HL-60/S4 treated with retinoic acid at 250 ng/mL for 4 days and 3 days (cell line): ENCODE results near the gene MRNIP.

Source experiments
- in situ Hi-C: fragments of 300-500 bp; cut with MboI; formaldehyde crosslinking; loops from 2 replicates; pipeline ENCODE4 v1.7.0; 2022; ENCODE audit warnings: low sequenced_read_pairs

Gene MRNIP

GRCh38 chr5:179858586-179859427 lies at the start of gene MRNIP:
Gene MRNIP (minus strand): TSS chr5:179858817. CDS start chr5:179858796, 21 bp downstream.
- in situ Hi-C loops, result no loop called here

GRCh38 chr5:179907556-179908324 lies 49.1 kb upstream of the MRNIP start, which contains the start of gene TBC1D9B:
Gene TBC1D9B (minus strand): TSS chr5:179907897. CDS start chr5:179907821, 76 bp downstream.
- in situ Hi-C loops, result no loop called here

GRCh38 chr5:179906795-179907555 lies 48.4 kb upstream of the MRNIP start:
- in situ Hi-C loops, result no loop called here

- in situ Hi-C loops, result no loop called here
Observed at GRCh38 chr5:179906294-179906794, 47.7 kb upstream of the MRNIP start.

GRCh38 chr5:179905161-179905560 lies 46.5 kb upstream of the MRNIP start:
- in situ Hi-C loops, result no loop called here

GRCh38 chr5:179904463-179905160 lies 46.0 kb upstream of the MRNIP start:
- in situ Hi-C loops, result no loop called here

- in situ Hi-C loops, result no loop called here
Observed at GRCh38 chr5:179902763-179903158, 44.1 kb upstream of the MRNIP start.

GRCh38 chr5:179901915-179902762 lies 43.5 kb upstream of the MRNIP start:
- in situ Hi-C loops, result no loop called here

GRCh38 chr5:179901462-179901861 lies 42.8 kb upstream of the MRNIP start:
- in situ Hi-C loops, result no loop called here

GRCh38 chr5:179900711-179901110 lies 42.1 kb upstream of the MRNIP start:
- in situ Hi-C loops, result no loop called here

- in situ Hi-C loops, result no loop called here
Observed at GRCh38 chr5:179900206-179900605, 41.6 kb upstream of the MRNIP start.

- in situ Hi-C loops, result no loop called here
Observed at GRCh38 chr5:179895861-179896260, 37.2 kb upstream of the MRNIP start.

GRCh38 chr5:179893958-179894895 lies 35.6 kb upstream of the MRNIP start:
- in situ Hi-C loops, result no loop called here

- in situ Hi-C loops, result no loop called here
Observed at GRCh38 chr5:179893076-179893957, 34.7 kb upstream of the MRNIP start.

GRCh38 chr5:179892255-179892654 lies 33.6 kb upstream of the MRNIP start:
- in situ Hi-C loops, result no loop called here

- in situ Hi-C loops, result no loop called here
Observed at GRCh38 chr5:179890751-179891682, 32.4 kb upstream of the MRNIP start.
